Measurements from ENCODE around the gene HOXB7.

The HOXB7 gene

DNA sequence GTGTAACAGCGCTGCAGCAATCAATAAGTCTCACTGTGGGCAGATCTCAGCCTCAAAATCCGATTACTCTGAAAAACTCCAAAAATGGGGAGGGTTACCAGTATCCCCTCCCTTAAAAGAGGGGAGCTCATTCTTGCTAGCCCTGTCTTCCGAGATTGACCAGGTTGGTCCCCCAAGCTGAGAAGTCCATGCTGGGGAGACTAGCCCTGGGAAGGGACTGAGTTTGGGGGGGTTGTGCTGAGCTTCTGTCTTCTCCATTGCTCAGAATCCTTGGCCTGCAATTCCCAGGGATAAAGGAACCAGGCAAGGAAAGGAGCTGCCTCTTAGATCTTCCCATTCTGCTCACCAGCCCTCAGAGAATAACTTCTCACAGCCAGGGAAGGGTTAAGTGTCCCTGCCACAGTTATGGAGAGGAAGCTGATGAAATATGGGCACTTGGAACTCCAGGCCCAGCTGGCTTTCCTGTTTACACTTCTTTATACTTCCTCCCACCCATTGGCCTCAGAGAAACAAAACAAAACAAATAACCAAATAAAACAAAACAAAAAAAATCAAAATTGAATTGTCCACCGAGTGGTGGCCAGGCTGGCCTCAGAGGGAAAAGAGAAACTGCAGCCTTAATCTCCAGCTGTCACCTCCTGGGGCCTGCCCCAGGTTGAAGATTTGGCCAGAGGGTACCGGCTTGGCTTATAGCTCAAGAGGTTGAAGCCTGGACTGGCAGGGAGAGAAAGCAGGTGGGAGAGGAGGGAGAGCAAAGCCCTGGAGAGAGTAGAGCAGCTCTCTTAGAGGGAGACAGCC is 23.3 kb downstream of the HOXB7 start:
- Histone ChIP-seq H3K27ac (ENCODE audit: insufficient read depth in 1 of 2, low read depth in 1 of 2, low read length in 2 of 2, poor library complexity in 1 of 2, severe bottlenecking in 2 of 2) (peak overlapping the region; percentile 80 to 87), H3K4me1 (ENCODE audit: control extremely low read depth in 1 of 4, control insufficient read depth in 4 of 4, insufficient read depth in 4 of 4, low read length in 3 of 4) (peaks cover 11 to 92% (median 71%) of the 10 kb centered on the region in 4 experiments), H3K27me3 (replicated peaks in 2 of 5; ENCODE audit: control insufficient read depth in 4 of 5, insufficient read depth in 5 of 5, low read length in 4 of 5) (peaks cover 0 to 9% (median 0%) of the 10 kb centered on the region in 5 experiments), H3K4me3 (ENCODE audit: control insufficient read depth in 1 of 7, extremely low read depth in 1 of 7, insufficient read depth in 4 of 7, low read depth in 2 of 7, low read length in 6 of 7) (peak overlapping the region; percentile 48 to 97 (median 82)), H3K9me3 (ENCODE audit: control extremely low read depth in 1 of 5, control insufficient read depth in 4 of 5, insufficient read depth in 2 of 5, low read depth in 1 of 5, low read length in 4 of 5) (no peaks in the 10 kb centered on the region), H3K36me3 (ENCODE audit: control insufficient read depth in 4 of 4, insufficient read depth in 4 of 4, low read length in 3 of 4) (no peaks in the 10 kb centered on the region)
- WGBS (ENCODE audit: insufficient coverage): 6% methylated on average over 3 of the region's 5 CpGs
- peak in 2 of 3 donors; percentile 70 to 81 for DNase-seq
- ChIA-PET POLR2A (interaction anchor here (0.5 to 1.6 kb wide), 7 partner anchors 9 to 499 kb away, joined by 3 to 7 read pairs (median 3); no protein-coding TSS in a partner anchor), CTCF (interaction anchor here (0.8 to 2.1 kb wide), 25 partner anchors 9 to 279 kb away, joined by 3 to 11 read pairs (median 4); partner anchors contain the start of gene HOXB8)

DNA sequence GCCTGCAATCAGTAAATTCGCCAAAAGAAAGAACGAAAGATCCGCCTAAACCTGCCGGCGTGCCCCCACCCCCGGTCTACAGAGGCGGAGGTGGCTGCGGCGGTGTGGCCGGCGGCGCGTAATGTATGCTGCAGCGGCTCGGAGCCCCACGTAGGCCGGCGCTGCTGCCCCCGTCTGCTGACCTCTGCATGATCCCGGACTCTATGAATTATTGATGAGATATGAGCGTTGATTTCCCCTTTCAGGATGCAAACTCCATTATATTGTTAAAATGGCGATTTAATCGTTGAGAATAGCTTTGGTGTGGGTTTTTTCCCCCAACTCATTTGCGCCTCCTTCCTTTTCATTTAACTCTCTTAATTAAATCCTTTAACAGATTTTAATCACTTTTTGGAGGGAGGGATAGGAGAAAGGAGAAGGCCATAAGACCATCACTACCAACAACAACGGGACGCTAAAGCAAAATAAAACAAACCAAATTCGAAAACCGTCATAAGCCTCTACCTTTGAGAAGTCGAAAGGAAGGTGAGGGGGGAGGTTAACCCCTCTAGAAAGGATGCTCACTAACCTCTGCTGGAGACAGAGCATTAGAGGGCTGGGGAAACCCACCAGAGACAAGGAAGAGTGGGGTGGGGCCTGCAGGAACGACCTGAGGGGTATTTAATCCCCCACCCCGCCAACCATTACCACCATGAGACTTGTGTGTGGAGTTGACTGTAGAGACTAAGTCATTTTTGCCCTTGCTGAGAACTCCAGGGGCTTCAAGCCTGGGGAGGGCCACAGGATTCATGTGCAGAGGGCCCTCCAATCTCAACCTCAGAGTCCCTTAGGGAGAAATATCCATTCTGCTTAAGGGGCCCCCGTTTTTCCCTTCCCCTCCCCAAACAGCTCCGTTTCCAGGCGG is 24.2 kb downstream of the HOXB7 start:
- under 1% methylated on average over 21 of the region's 34 CpGs for WGBS (ENCODE audit: insufficient coverage)
- ChIA-PET POLR2A (interaction anchor here (0.9 to 1.4 kb wide), 2 partner anchors 10 to 40 kb away, joined by 3 to 7 read pairs; no protein-coding TSS in a partner anchor), CTCF (interaction anchor here (0.8 to 2.1 kb wide), 12 partner anchors 12 to 279 kb away, joined by 3 to 11 read pairs (median 4); no protein-coding TSS in a partner anchor)
- Histone ChIP-seq H3K27me3 (replicated peaks in 2 of 5; ENCODE audit: control insufficient read depth in 4 of 5, insufficient read depth in 5 of 5, low read length in 4 of 5) (peaks cover 0 to 7% (median 0%) of the 10 kb centered on the region in 5 experiments), H3K4me3 (ENCODE audit: control insufficient read depth in 1 of 7, extremely low read depth in 1 of 7, insufficient read depth in 4 of 7, low read depth in 2 of 7, low read length in 6 of 7) (peak overlapping the region; percentile 3 to 97 (median 82)), H3K4me1 (ENCODE audit: control extremely low read depth in 1 of 4, control insufficient read depth in 4 of 4, insufficient read depth in 4 of 4, low read length in 3 of 4) (peaks cover 11 to 93% (median 72%) of the 10 kb centered on the region in 4 experiments), H3K9me3 (ENCODE audit: control extremely low read depth in 1 of 5, control insufficient read depth in 4 of 5, insufficient read depth in 2 of 5, low read depth in 1 of 5, low read length in 4 of 5) (no peaks in the 10 kb centered on the region), H3K27ac (ENCODE audit: insufficient read depth in 1 of 2, low read depth in 1 of 2, low read length in 2 of 2, poor library complexity in 1 of 2, severe bottlenecking in 2 of 2) (peak overlapping the region; percentile 80 to 87), H3K36me3 (ENCODE audit: control insufficient read depth in 4 of 4, insufficient read depth in 4 of 4, low read length in 3 of 4) (no peaks in the 10 kb centered on the region)
- peak in 1 of 3 donors; percentile 40 for DNase-seq

DNA sequence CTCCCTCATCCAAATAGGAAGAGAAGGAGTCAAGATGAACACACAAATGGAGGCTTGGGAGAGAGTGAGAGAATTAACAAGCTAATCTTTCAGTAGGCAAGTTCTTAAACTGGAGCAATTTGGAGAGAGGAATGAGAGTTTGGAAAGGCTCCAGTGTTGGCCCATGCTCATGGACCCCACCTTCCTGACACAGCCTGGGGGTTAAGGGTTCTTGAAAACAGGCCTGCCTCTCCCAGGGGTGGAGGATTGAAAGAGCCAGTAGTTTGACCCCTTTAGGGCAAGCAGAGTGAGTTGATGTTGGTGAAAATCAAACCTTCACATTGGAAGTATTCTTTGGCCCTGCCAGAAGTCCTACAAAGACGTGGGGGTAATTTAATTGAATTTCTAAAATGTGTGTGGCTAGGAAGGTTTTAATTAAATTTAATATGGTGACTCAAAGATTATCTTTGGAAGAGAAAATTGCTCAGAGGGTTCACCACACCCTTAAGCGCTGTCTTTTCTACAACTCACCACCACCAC is 26.5 kb downstream of the HOXB7 start:
- no peak for DNase-seq
- H3K9me3 ChIP-seq (ENCODE audit: control extremely low read depth in 1 of 5, control insufficient read depth in 4 of 5, insufficient read depth in 2 of 5, low read depth in 1 of 5, low read length in 4 of 5): no peaks in the 10 kb centered on the region
- no peaks in the 10 kb centered on the region for H3K36me3 ChIP-seq (ENCODE audit: control insufficient read depth in 4 of 4, insufficient read depth in 4 of 4, low read length in 3 of 4)
- H3K27ac ChIP-seq (ENCODE audit: insufficient read depth in 1 of 2, low read depth in 1 of 2, low read length in 2 of 2, poor library complexity in 1 of 2, severe bottlenecking in 2 of 2): no peak overlapping the region
- peaks cover 13 to 95% (median 79%) of the 10 kb centered on the region in 4 experiments for H3K4me1 ChIP-seq (ENCODE audit: control extremely low read depth in 1 of 4, control insufficient read depth in 4 of 4, insufficient read depth in 4 of 4, low read length in 3 of 4)
- WGBS (ENCODE audit: insufficient coverage): 100% methylated on average over 1 of the region's 2 CpGs
- H3K4me3 ChIP-seq (ENCODE audit: control insufficient read depth in 1 of 7, extremely low read depth in 1 of 7, insufficient read depth in 4 of 7, low read depth in 2 of 7, low read length in 6 of 7): no peak overlapping the region
- peaks cover 0 to 4% (median 0%) of the 10 kb centered on the region in 5 experiments for H3K27me3 ChIP-seq (replicated peaks in 2 of 5; ENCODE audit: control insufficient read depth in 4 of 5, insufficient read depth in 5 of 5, low read length in 4 of 5)
- POLR2A ChIA-PET: interaction anchor here (0.6 to 0.8 kb wide), 2 partner anchors 8 to 495 kb away, joined by 3 read pairs; no protein-coding TSS in a partner anchor
- CTCF ChIA-PET: interaction anchor here (1.0 to 2.7 kb wide), 5 partner anchors 29 to 232 kb away, joined by 3 to 14 read pairs (median 6); no protein-coding TSS in a partner anchor

DNA sequence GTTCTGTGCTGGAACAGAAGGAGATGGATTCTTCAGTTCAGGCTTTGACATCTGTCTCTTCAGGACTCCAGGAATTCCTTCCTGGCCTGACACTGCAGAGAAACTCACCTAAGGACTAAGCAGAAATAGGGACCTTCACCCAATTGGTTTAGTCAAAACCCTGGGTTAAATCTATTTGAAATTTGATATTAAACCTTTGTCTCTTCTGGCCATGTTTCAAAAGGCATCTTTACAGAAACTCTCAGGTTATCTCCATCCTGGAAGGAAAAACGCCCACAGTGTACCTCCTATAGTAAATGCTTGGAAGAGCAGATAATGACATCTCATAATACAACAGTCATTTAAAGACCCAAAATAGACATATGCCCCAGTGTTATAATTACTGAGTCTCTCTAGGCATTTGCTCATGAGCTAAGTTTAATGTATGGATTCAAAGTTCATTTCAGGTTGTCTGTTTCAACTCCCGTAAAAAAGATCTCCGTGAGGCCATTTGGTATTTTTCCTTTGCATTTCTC is 27.1 kb downstream of the HOXB7 start:
- H3K9me3 ChIP-seq (ENCODE audit: control extremely low read depth in 1 of 5, control insufficient read depth in 4 of 5, insufficient read depth in 2 of 5, low read depth in 1 of 5, low read length in 4 of 5): no peaks in the 10 kb centered on the region
- no CpG with 5 or more reads among the region's 3 CpGs for WGBS (ENCODE audit: insufficient coverage)
- H3K4me1 ChIP-seq (ENCODE audit: control extremely low read depth in 1 of 4, control insufficient read depth in 4 of 4, insufficient read depth in 4 of 4, low read length in 3 of 4): peaks cover 13 to 96% (median 80%) of the 10 kb centered on the region in 4 experiments
- H3K27me3 ChIP-seq (replicated peaks in 2 of 5; ENCODE audit: control insufficient read depth in 4 of 5, insufficient read depth in 5 of 5, low read length in 4 of 5): peaks cover 0 to under 1% (median 0%) of the 10 kb centered on the region in 5 experiments
- ChIA-PET CTCF (interaction anchor here (1.0 to 2.7 kb wide), 13 partner anchors 18 to 429 kb away, joined by 3 to 14 read pairs (median 4); no protein-coding TSS in a partner anchor), POLR2A (interaction anchor here (0.6 to 0.8 kb wide), 2 partner anchors 8 to 494 kb away, joined by 3 read pairs; no protein-coding TSS in a partner anchor)
- DNase-seq: no peak
- H3K27ac ChIP-seq (ENCODE audit: insufficient read depth in 1 of 2, low read depth in 1 of 2, low read length in 2 of 2, poor library complexity in 1 of 2, severe bottlenecking in 2 of 2): no peak overlapping the region
- peak overlapping the region in 1 of 7 experiments; percentile 86 for H3K4me3 ChIP-seq (ENCODE audit: control insufficient read depth in 1 of 7, extremely low read depth in 1 of 7, insufficient read depth in 4 of 7, low read depth in 2 of 7, low read length in 6 of 7)
- H3K36me3 ChIP-seq (ENCODE audit: control insufficient read depth in 4 of 4, insufficient read depth in 4 of 4, low read length in 3 of 4): no peaks in the 10 kb centered on the region

DNA sequence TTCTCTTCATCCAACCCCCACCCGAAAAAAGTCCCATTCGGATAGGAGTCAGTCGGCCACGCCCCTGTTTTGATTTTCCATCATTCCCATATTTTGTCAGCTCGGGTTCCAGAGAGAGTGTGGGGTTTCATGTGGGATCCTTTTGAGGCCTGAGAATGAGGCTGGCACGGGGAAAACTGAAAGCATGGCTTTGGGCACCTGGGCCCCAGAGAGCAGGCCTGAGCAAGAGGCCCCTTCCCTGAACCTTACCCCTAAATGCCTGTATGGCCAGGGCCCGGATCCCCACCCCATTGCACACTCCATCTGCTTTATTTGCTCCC is 28.1 kb downstream of the HOXB7 start:
- H3K27ac ChIP-seq (ENCODE audit: insufficient read depth in 1 of 2, low read depth in 1 of 2, low read length in 2 of 2, poor library complexity in 1 of 2, severe bottlenecking in 2 of 2): peak overlapping the region; percentile 40 to 91
- POLR2A ChIA-PET: interaction anchor here (0.9 kb wide), 1 partner anchor 36 kb away, joined by 3 read pairs; no protein-coding TSS in a partner anchor

More for the DNA sequence above, 28.1 kb downstream of the HOXB7 start:
- no peak for DNase-seq
- Histone ChIP-seq H3K4me3 (ENCODE audit: control insufficient read depth in 1 of 7, extremely low read depth in 1 of 7, insufficient read depth in 4 of 7, low read depth in 2 of 7, low read length in 6 of 7) (peak overlapping the region in 4 of 7 experiments; percentile 64 to 86 (median 78)), H3K4me1 (ENCODE audit: control extremely low read depth in 1 of 4, control insufficient read depth in 4 of 4, insufficient read depth in 4 of 4, low read length in 3 of 4) (peaks cover 8 to 86% (median 72%) of the 10 kb centered on the region in 4 experiments), H3K9me3 (ENCODE audit: control extremely low read depth in 1 of 5, control insufficient read depth in 4 of 5, insufficient read depth in 2 of 5, low read depth in 1 of 5, low read length in 4 of 5) (no peaks in the 10 kb centered on the region), H3K27me3 (replicated peaks in 2 of 5; ENCODE audit: control insufficient read depth in 4 of 5, insufficient read depth in 5 of 5, low read length in 4 of 5) (no peaks in the 10 kb centered on the region), H3K36me3 (ENCODE audit: control insufficient read depth in 4 of 4, insufficient read depth in 4 of 4, low read length in 3 of 4) (no peaks in the 10 kb centered on the region)
- no CpG with 5 or more reads among the region's 7 CpGs for WGBS (ENCODE audit: insufficient coverage)
- CTCF ChIA-PET: interaction anchor here (0.8 to 2.7 kb wide), 15 partner anchors 19 to 428 kb away, joined by 3 to 14 read pairs (median 4); no protein-coding TSS in a partner anchor
